CD14-positive monocyte (primary cell): ENCODE measurements around the gene DZIP1L. TPM values are rescaled to one million over a fixed set of nuclear protein-coding genes. Genes with fewer than 3 reads are reported as not detected.

ENCODE experiments used
- DNase-seq, 3 donors: peaks; one replicate each; pipeline ENCODE4 v3.0.0-alpha.2; 2011 to 2022
- H2AFZ ChIP-seq: 2 replicates; pipeline ENCODE4 v1.6.0; 2012; ENCODE audit warnings: mild to moderate bottlenecking, low read depth, low read length, inconsistent platforms; ENCODE audit not compliant: insufficient read depth, poor library complexity, severe bottlenecking
- H3K27ac ChIP-seq, 2 donors: 1 replicate in 1 of 2; 2 replicates in 1 of 2; pipeline ENCODE4 v1.5.1; 2012 to 2013; ENCODE audit warnings: low read length in 2 of 2, control low read depth in 1 of 2, inconsistent platforms in 1 of 2, low read depth in 1 of 2, mild to moderate bottlenecking in 1 of 2
- H3K27me3 ChIP-seq, 2 donors: one replicate each; pipeline versions ENCODE4 v1.6.0 to v1.6.1; 2011 to 2013; ENCODE audit warnings: low read length in 2 of 2; ENCODE audit not compliant: control insufficient read depth in 2 of 2, insufficient read depth in 2 of 2
- H3K36me3 ChIP-seq, 2 donors: replicated peaks in 1 of 2; 1 replicate in 1 of 2; 2 replicates in 1 of 2; pipeline versions ENCODE4 v1.5.1 to v1.6.1; 2012 to 2013; ENCODE audit warnings: low read length in 2 of 2, control low read depth in 1 of 2, inconsistent platforms in 1 of 2, mild to moderate bottlenecking in 1 of 2; ENCODE audit not compliant: insufficient read depth in 2 of 2, control insufficient read depth in 1 of 2
- H3K4me1 ChIP-seq, 2 donors: 1 replicate in 1 of 2; 2 replicates in 1 of 2; pipeline versions ENCODE4 v1.5.1 to v1.6.1; 2012 to 2013; ENCODE audit warnings: low read length in 2 of 2, control low read depth in 1 of 2, inconsistent platforms in 1 of 2, mild to moderate bottlenecking in 1 of 2, moderate library complexity in 1 of 2; ENCODE audit not compliant: insufficient read depth in 2 of 2, control insufficient read depth in 1 of 2
- H3K4me2 ChIP-seq: replicated peaks from 2 replicates; pipeline ENCODE3; 2012; ENCODE audit warnings: low read length, moderate library complexity, mild to moderate bottlenecking; ENCODE audit not compliant: poor library complexity, severe bottlenecking; ENCODE audit errors: extremely low read depth
- H3K4me3 ChIP-seq, 3 experiments: fragments of 200-600 bp in 1 of 3; sonication (generic) in 1 of 3; replicated peaks in 1 of 3; 1 replicate in 2 of 3; 2 replicates in 1 of 3; pipeline ENCODE4 v1.5.1; 2011 to 2013; ENCODE audit warnings: low read length in 3 of 3, mild to moderate bottlenecking in 3 of 3, control low read depth in 2 of 3, low read depth in 2 of 3, inconsistent platforms in 1 of 3, moderate library complexity in 1 of 3
- H3K79me2 ChIP-seq: 2 replicates; pipeline ENCODE4 v1.6.0; 2012; ENCODE audit warnings: mild to moderate bottlenecking, control low read depth, inconsistent platforms, low read length, moderate library complexity; ENCODE audit not compliant: insufficient read depth
- H3K9ac ChIP-seq: 2 replicates; pipeline ENCODE4 v1.6.0; 2017; ENCODE audit warnings: low read length, mild to moderate bottlenecking; ENCODE audit not compliant: insufficient read depth, poor library complexity, severe bottlenecking
- H3K9me3 ChIP-seq, 2 donors: replicated peaks in 1 of 2; 1 replicate in 1 of 2; 2 replicates in 1 of 2; pipeline versions ENCODE4 v1.5.1 to v1.6.1; 2012 to 2013; ENCODE audit warnings: low read length in 2 of 2, control low read depth in 1 of 2; ENCODE audit not compliant: control insufficient read depth in 1 of 2, insufficient read depth in 1 of 2
- H4K20me1 ChIP-seq: 2 replicates; pipeline ENCODE4 v1.6.0; 2012; ENCODE audit warnings: mild to moderate bottlenecking, low read length, control low read depth, moderate library complexity; ENCODE audit not compliant: insufficient read depth
- H3K27ac Mint-ChIP-seq, 7 donors: one replicate each; pipeline ENCODE4 v1.8.0; 2020; ENCODE audit warnings: mild to moderate bottlenecking in 7 of 7, mixed read lengths in 7 of 7, moderate library complexity in 6 of 7, inconsistent platforms in 2 of 7
- H3K27me3 Mint-ChIP-seq, 3 donors: one replicate each; pipeline ENCODE4 v1.8.0; 2021 to 2022; ENCODE audit warnings: low read depth in 3 of 3, mild to moderate bottlenecking in 3 of 3, mixed read lengths in 3 of 3, moderate library complexity in 3 of 3, inconsistent platforms in 1 of 3
- H3K36me3 Mint-ChIP-seq, 2 donors: one replicate each; pipeline ENCODE4 v1.8.0; 2020; ENCODE audit warnings: mixed read lengths in 2 of 2, inconsistent platforms in 1 of 2, mild to moderate bottlenecking in 1 of 2
- H3K4me1 Mint-ChIP-seq: one replicate; pipeline ENCODE4 v1.8.0; 2020; ENCODE audit warnings: mild to moderate bottlenecking, mixed read lengths
- H3K4me3 Mint-ChIP-seq, 2 donors: one replicate each; pipeline ENCODE4 v1.8.0; 2020; ENCODE audit warnings: mild to moderate bottlenecking in 2 of 2, mixed read lengths in 2 of 2, moderate library complexity in 1 of 2
- H3K9me3 Mint-ChIP-seq, 7 donors: one replicate each; pipeline ENCODE4 v1.8.0; 2020 to 2022; ENCODE audit warnings: mixed read lengths in 7 of 7, mild to moderate bottlenecking in 6 of 7, moderate library complexity in 6 of 7, inconsistent platforms in 2 of 7
- CTCF ChIP-seq: fragments of 200-600 bp; IDR thresholded peaks from one replicate; pipeline ENCODE4 v1.8.0; 2022; ENCODE audit warnings: antibody characterized with exemption, mild to moderate bottlenecking
- WGBS: methylation state at CpG from one replicate; pipeline ENCODE4 v1.1.5; 2013; ENCODE audit warnings: missing lambda C conversion rate; ENCODE audit not compliant: insufficient coverage; 5-methylcytosine and 5-hydroxymethylcytosine counted together
- intact Hi-C, 2 donors: fragments of 100-400 bp; cut with micrococcal nuclease; formaldehyde crosslinking; loops; one replicate each; pipeline versions ENCODE4 v1.15.0 to v1.15.1; 2023
- polyA plus RNA-seq, 3 donors: library from polyadenylated mRNA; depleted of rRNA in 1 of 3; unstranded in 2 of 3; stranded (reverse) in 1 of 3; fragments of 300-500 nt in 2 of 3; fragments of >200 nt in 1 of 3; fragmentation: Illumina TruSeq in 2 of 3; gene quantifications; 1 replicate in 2 of 3; 2 replicates in 1 of 3; pipeline ENCODE4 v1.2.3, GENCODE V29; 2012 to 2021

The DZIP1L gene
- polyA plus RNA-seq, 3 donors = 0.50 to 1.8 (median 0.52) TPM

DNA sequence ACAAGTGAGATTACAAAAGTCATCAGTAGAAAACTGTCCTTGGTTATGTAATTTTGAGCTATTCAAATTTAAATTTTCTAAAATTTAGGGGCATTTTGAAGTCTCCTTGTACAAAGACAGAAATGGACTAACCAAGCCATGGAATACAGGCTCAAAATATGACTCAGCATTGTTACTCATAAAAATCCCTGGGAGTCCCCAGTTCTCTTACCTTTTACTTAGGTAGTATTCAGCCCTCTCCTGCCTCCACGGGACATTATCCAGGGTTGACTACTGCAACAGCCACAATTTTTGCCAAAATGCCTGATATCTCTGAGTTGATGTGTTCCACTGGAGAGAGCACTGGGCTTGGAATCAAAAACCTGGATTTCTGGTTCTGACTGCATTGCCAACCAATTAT is 80.5 kb downstream of the DZIP1L start:
- 100% methylated on average over 1 of the region's 1 CpG for WGBS

DNA sequence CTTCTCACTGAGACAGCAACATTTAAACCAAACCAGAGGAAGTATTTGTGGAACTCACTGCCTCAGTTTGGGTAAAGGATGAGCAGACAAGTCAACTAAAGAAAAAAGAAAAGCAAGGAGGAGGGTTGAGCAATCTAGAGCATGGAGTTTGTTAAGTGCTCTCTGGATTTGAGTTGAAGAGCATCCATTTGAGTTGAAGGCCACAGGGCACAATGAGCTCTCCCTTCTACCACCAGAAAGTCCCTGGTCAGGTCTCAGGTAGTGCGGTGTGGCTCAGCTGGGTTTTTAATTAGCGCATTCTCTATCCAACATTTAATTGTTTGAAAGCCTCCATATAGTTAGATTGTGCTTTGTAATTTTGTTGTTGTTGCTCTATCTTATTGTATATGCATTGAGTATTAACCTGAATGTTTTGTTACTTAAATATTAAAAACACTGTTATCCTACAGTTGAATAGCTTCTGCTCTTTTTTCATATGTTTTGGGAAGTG is 82.2 kb downstream of the DZIP1L start:
- DNase-seq = no peak
- H3K27me3 ChIP-seq = no peaks in the 10 kb centered on the region
- H3K27me3 Mint-ChIP-seq = peaks cover 0 to 3% (median 0%) of the 10 kb centered on the region in 3 donors
- H3K4me1 ChIP-seq = no peaks in the 10 kb centered on the region
- no peaks in the 10 kb centered on the region for H3K9me3 ChIP-seq
- no peak overlapping the region for H3K27ac ChIP-seq
- H3K4me1 Mint-ChIP-seq = no peaks in the 10 kb centered on the region
- no peaks in the 10 kb centered on the region for H4K20me1 ChIP-seq
- no peaks in the 10 kb centered on the region for H3K79me2 ChIP-seq
- H3K4me2 ChIP-seq = no peak overlapping the region
- H3K27ac Mint-ChIP-seq = no peak overlapping the region
- no peak overlapping the region for H3K9ac ChIP-seq
- no peaks in the 10 kb centered on the region for H3K36me3 ChIP-seq
- no CpG with 5 or more reads among the region's 2 CpGs for WGBS
- H2AFZ ChIP-seq = no peak overlapping the region
- no peaks in the 10 kb centered on the region for H3K36me3 Mint-ChIP-seq
- no peaks in the 10 kb centered on the region for H3K9me3 Mint-ChIP-seq
- no peak overlapping the region for H3K4me3 Mint-ChIP-seq
- TF ChIP-seq CTCF = no peak
- intact Hi-C loops = no loop called here
- H3K4me3 ChIP-seq = no peak overlapping the region

More for the DNA sequence above, 80.5 kb downstream of the DZIP1L start:
- Mint-ChIP-seq H3K4me1 (no peaks in the 10 kb centered on the region), H3K36me3 (no peaks in the 10 kb centered on the region), H3K4me3 (no peak overlapping the region), H3K27me3 (peaks cover 0 to 6% (median 0%) of the 10 kb centered on the region in 3 donors), H3K9me3 (no peaks in the 10 kb centered on the region), H3K27ac (no peak overlapping the region)
- no peaks in the 10 kb centered on the region for H3K36me3 ChIP-seq
- no peak overlapping the region for H3K4me2 ChIP-seq
- no peak overlapping the region for H2AFZ ChIP-seq
- intact Hi-C loops = no loop called here
- no peaks in the 10 kb centered on the region for H3K4me1 ChIP-seq
- H3K27ac ChIP-seq = no peak overlapping the region
- no peaks in the 10 kb centered on the region for H3K9me3 ChIP-seq
- no peaks in the 10 kb centered on the region for H3K79me2 ChIP-seq
- H4K20me1 ChIP-seq = no peaks in the 10 kb centered on the region
- H3K4me3 ChIP-seq = no peak overlapping the region
- H3K9ac ChIP-seq = no peak overlapping the region
- DNase-seq = no peak
- no peak for TF ChIP-seq CTCF
- no peaks in the 10 kb centered on the region for H3K27me3 ChIP-seq
